Stimulated activated naive CD4-positive, alpha-beta T cell treated with Interleukin-2 at 50 U/mL for 16 hours (primary cell): ENCODE results near the gene KRT76.
"Not testable (repeated sequence)": the region's sequence is repeated elsewhere in the genome, so short reads cannot be mapped to it uniquely, and the experiment has no call there.

ENCODE experiments used
- DNase-seq: peaks from one replicate; lab custom pipeline; 2025; lab: John Stamatoyannopoulos, UW

Gene KRT76

GRCh38 chr12:52759695-52760094 lies 17.4 kb downstream of the KRT76 start:
- no peak for DNase-seq

DNA sequence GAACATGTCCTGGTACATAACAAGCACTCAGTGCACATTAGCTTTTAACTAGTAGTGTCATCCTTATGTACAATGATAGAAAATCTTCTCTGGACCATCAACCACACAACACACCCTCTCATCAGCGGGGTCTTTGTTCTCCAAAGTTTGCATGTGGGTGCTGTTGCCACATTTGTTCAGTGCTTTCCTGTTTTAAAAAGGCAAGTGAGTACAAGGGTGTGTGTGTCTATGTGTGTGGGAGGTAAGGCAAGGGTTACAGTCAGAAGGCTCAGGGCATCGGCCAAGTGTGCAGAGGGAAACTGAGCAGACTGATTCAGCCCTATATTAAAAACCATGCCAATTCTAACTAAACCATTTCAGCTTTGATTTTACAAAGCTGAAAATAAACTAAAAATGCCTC lies 17.9 kb downstream of the KRT76 start:
- no peak for DNase-seq

- DNase-seq = no peak
Observed at GRCh38 chr12:52757449-52758176, 19.5 kb downstream of the KRT76 start.

- DNase-seq = no peak
Observed at GRCh38 chr12:52756281-52756960, 20.7 kb downstream of the KRT76 start.

DNA sequence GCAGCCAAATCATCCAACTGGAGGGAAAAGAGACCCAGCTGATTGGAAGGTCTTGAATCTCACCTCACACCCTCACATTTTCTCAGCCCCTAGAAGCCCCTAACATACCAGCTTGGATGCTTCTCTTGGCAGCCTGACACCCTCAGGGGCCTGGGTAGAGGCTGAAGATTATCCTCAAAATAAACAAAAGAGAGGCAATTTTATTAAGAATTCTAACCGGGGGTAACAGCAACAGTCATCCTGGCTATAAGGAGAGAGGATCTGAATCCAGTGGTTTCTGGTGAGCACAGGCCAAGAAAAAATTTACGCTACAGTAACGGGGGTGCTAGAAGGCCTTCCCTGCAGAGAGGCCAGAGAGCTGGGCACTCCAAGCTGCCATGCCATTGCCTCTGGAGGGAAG lies 21.6 kb downstream of the KRT76 start:
- DNase-seq = no peak

DNA sequence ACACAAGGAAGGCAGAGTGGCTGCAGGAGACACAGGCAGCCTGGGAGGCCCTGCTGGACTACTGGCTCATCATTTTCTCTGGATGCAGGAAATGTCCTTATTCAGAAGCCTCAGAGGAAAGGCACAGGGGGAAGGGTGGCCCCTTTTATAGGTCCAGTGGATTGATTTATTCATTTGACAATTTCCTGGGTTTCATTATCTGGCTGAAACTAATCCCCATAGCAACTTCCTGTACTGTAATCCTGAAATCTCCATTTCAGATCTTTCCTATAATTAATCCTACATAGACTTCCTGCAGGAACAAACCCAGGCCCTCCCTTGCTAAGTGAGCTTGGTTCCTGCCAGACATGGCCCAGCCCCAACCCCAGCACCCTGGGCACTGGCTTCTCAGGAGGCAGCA lies 23.0 kb downstream of the KRT76 start:
- DNase-seq = no peak

DNA sequence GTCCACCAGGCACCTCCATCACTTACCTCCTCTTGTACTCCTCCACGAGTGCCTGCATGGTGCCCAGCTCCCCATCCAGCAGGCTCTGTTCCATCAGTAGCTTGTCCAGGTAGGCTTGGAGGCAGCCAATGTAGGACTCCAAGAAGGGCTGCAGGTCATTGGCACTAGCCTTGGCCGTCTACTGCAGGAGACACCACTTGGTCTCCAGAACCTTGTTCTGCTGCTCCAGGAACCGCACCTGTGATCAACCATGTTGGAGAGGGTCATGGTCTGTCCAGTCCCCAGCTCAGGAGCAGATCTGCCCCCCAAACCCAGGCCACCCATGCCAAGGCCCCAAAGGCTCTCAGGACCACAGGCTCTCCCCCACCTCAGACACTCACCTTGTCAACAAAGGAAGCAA lies 23.9 kb downstream of the KRT76 start:
- DNase-seq = no peak

- no peak for DNase-seq
Observed at GRCh38 chr12:52752516-52752915, 24.6 kb downstream of the KRT76 start.

DNA sequence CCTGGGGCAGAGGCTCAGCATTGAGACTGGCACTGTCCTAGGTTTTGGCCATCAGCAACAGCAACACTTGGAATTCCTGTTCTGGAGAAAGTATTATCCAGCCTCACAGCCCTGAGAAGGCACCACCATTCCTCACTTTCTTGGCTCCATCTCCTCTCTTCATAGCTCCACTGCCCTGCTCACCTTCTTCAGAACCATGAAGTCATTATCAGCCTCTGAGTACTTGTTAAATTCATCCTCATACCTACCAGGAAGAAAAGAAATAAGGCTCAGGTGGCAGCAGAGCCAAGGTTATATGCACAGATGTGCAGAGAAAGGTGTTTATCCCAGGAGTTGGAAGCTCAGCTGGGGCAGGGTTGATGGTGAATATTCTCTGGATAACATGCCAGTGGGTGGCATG lies 25.4 kb downstream of the KRT76 start:
- no peak for DNase-seq

- not testable (repeated sequence) for DNase-seq
Observed at GRCh38 chr12:52750532-52750931, 26.6 kb downstream of the KRT76 start.

- no peak for DNase-seq
Observed at GRCh38 chr12:52749827-52750226, 27.3 kb downstream of the KRT76 start.

GRCh38 chr12:52748578-52748977 lies 28.6 kb downstream of the KRT76 start:
- no peak for DNase-seq

DNA sequence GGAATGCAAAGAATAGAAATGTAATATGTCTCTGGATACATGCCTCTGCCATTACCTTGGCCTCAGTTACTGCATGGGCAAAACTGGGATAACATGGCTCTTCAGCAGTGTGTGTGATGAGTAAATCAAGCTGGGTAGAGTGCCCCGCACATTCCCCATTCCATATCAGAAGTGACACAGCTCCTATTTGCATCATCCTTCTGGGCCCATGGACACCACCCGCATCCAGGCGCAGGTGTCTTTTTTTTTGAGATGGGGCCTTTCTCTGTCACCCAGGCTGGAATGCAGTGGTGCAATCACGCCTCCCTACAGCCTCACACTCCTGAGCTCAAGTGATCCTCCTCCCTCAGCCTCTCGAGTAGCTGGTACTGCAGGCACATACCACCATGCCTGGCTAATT lies 31.6 kb downstream of the KRT76 start:
- no peak for DNase-seq

- no peak for DNase-seq
Observed at GRCh38 chr12:52744493-52745156, 32.5 kb downstream of the KRT76 start.

DNA sequence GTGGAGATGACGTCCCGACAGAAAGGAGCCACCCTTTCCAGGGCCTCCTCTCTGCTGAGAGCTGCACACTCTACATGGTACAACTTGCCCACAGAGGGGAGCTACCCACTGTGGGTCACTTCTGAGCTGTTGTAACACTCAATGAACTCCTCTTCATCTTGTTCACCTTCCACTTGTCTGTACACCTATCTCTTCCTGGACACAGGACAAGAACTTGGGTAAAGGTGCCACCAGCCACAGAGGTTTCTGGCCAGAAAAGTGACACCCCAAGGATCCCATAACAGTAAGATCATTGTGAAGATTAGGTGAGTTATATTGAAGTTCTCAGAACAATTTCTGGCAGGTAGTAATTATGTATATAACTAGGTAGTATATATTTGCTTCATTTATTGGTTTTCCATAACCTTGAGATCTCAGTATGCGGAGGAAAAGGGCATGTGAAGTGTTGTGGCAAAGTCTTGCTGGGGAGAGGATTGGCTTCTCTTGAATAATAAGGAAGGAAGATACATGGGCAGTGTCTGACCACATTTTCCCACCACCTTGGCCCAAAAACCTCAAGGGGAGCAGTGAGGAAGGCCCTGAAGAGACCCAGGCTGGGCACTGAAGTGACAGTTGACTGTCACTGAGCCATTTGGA lies 34.2 kb downstream of the KRT76 start:
- DNase-seq = no peak

DNA sequence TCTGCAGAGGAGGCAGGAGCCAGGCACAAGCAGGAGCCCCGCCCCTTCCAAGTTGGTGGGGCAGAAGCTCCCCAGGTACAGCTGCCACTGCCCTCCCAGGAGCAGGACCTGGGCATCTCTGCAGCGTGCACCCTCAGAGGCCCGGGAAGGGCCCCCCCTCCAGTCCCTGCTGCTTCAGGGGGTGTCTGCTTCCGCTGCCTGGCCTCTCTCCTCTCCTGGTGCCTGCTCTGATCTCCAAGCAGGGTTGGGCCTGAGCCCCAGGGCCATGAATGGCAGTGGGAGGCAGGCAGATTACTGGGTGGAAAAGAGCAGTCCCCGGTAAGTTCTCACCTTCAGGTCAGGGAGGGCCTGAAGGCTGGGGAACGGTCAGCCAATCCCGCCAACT lies 35.0 kb downstream of the KRT76 start:
- no peak for DNase-seq

- peak; percentile 22 for DNase-seq
Observed at GRCh38 chr12:52741375-52742195, 35.6 kb downstream of the KRT76 start.

DNA sequence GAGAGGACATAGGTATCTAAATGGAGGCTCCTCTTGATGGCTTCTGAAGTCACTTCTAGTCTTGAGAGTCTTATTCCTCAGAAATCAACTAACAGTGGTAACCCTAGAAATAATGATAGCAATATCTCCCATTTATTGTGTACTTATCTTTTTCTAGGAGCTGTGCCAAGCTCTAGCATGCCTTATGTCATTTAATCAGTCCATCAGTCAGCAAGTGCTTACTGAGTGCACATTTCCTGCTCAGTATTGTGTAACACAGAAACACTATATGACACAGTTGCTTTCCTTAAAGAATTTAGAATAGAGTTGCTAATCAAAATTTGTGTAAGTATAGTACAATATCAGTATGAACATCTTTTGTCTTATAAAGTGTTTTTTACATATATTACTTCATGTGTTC lies 36.6 kb downstream of the KRT76 start:
- DNase-seq = no peak

- DNase-seq = no peak
Observed at GRCh38 chr12:52739963-52740362, 37.2 kb downstream of the KRT76 start.

DNA sequence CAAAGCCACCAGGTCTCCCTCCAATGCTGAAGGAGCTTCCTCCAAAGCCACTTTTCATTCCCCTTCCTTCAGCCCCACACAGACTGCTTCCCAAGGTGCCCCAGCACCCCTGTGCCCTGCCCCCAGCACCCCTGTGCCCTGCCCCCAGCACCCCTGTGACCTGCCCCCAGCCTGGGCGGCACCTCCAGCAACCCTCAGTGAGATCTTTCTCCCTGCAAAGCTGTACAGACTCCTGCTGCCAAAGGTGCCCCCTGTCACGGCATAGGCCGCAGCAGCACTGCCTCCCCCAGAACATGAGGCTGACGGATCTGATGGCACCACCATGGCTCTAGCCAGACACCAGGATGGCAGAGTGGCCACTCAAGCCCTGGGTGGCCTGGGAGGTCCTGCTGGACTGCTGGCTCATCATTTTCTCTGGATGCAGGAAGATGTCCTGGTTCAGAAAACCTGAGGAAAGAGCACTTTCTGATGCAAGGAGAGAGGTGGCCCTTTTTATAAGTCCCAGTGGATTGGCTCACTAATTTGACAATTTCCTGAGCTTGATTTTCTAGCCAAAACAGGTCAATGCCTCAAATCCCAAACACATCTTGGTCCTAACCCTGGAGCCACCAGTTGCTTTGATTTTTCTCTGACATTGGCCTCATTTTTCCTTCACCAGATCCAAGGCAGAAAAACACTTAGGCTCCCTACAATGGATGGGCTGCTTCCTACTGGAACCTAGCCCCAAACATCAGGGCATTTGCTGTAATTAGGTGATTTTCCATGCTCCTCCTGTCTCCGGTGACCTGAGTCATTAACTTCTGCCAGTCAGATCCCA lies 41.1 kb downstream of the KRT76 start:
- DNase-seq = no peak

GRCh38 chr12:52735106-52735505 lies 42.0 kb downstream of the KRT76 start:
- no peak for DNase-seq
